Nephron progenitor cell (in vitro differentiated cells): Measurements from ENCODE around the gene DUSP7.

Experiments used
- DNase-seq: peaks from one replicate; pipeline ENCODE4 v3.0.0; 2021
- H3K27ac Mint-ChIP-seq: 2 replicates; pipeline ENCODE4 v1.8.0; 2021; ENCODE audit warnings: mild to moderate bottlenecking, moderate library complexity, mixed read lengths
- H3K27me3 Mint-ChIP-seq: 2 replicates; pipeline ENCODE4 v1.8.0; 2021; ENCODE audit warnings: mild to moderate bottlenecking, low read depth, mixed read lengths; ENCODE audit not compliant: poor library complexity
- H3K36me3 Mint-ChIP-seq: 2 replicates; pipeline ENCODE4 v1.8.0; 2021; ENCODE audit warnings: low read depth, mixed read lengths
- H3K4me1 Mint-ChIP-seq: 2 replicates; pipeline ENCODE4 v1.8.0; 2021; ENCODE audit warnings: mixed read lengths
- H3K4me3 Mint-ChIP-seq: 2 replicates; pipeline ENCODE4 v1.8.0; 2021; ENCODE audit warnings: mild to moderate bottlenecking, moderate library complexity, mixed read lengths
- H3K9me3 Mint-ChIP-seq: 2 replicates; pipeline ENCODE4 v1.8.0; 2021; ENCODE audit warnings: mild to moderate bottlenecking, moderate library complexity, mixed read lengths
- TF ChIP-seq, protein P1 (sequence below): fragments of 200-600 bp; sonication (generic); IDR thresholded peaks from 2 replicates; pipeline ENCODE4 v1.5.0; 2021; ENCODE audit warnings: antibody characterized with exemption

DUSP7 gene

DNA sequence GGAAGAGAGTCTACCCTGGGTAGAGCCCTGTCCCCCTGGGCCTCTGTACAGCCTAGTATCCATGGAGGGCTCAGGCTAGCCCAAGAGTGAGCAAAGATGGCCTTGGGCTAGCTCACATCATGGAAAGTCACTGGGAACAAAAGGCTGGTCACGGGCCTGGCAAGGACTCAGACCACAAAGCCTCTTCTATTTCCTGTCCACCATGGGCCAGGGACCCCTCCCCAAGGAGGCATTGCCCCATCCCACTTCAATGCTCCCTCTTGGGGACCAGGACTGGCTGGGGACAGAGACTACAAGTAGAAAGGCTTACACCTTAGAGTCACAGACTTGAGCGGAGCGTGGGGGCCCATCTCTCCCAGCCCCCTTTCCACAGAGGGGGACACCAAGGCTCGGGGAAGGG is 16.9 kb downstream of the DUSP7 start:
- peaks cover 3% of the 10 kb centered on the region for H3K27me3 Mint-ChIP-seq
- TF ChIP-seq, protein P1, sequence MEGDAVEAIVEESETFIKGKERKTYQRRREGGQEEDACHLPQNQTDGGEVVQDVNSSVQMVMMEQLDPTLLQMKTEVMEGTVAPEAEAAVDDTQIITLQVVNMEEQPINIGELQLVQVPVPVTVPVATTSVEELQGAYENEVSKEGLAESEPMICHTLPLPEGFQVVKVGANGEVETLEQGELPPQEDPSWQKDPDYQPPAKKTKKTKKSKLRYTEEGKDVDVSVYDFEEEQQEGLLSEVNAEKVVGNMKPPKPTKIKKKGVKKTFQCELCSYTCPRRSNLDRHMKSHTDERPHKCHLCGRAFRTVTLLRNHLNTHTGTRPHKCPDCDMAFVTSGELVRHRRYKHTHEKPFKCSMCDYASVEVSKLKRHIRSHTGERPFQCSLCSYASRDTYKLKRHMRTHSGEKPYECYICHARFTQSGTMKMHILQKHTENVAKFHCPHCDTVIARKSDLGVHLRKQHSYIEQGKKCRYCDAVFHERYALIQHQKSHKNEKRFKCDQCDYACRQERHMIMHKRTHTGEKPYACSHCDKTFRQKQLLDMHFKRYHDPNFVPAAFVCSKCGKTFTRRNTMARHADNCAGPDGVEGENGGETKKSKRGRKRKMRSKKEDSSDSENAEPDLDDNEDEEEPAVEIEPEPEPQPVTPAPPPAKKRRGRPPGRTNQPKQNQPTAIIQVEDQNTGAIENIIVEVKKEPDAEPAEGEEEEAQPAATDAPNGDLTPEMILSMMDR = no peak
- peaks cover 28% of the 10 kb centered on the region for H3K4me1 Mint-ChIP-seq
- peak overlapping the region; percentile 82 for H3K27ac Mint-ChIP-seq
- no peaks in the 10 kb centered on the region for H3K9me3 Mint-ChIP-seq
- H3K36me3 Mint-ChIP-seq = no peaks in the 10 kb centered on the region
- no peak for DNase-seq
- no peak overlapping the region for H3K4me3 Mint-ChIP-seq

DNA sequence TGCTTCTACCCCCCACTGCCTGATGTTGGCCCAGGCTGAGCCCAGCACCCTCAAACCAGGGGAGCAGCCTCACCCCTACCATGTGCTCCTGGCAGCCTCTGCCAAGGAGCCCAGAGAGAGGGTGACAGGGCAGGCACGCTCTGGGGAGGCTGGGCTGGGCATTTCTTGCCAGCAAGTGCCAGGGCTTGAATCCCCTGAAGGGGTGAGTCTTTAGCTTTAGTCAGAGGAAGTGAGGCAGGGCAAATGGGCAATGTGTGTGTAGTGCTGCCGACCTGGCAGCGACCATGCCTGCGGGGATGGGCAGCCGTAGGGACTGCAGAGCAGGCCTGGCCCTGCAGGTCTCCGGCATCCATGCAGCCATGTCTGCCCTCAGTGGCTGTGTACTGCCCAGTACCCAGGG is 18.1 kb downstream of the DUSP7 start:
- H3K4me1 Mint-ChIP-seq = peaks cover 24% of the 10 kb centered on the region
- peaks cover 3% of the 10 kb centered on the region for H3K27me3 Mint-ChIP-seq
- no peaks in the 10 kb centered on the region for H3K9me3 Mint-ChIP-seq
- H3K4me3 Mint-ChIP-seq = no peak overlapping the region
- no peak overlapping the region for H3K27ac Mint-ChIP-seq
- no peak for DNase-seq
- TF ChIP-seq, protein P1 = no peak
- no peaks in the 10 kb centered on the region for H3K36me3 Mint-ChIP-seq

DNA sequence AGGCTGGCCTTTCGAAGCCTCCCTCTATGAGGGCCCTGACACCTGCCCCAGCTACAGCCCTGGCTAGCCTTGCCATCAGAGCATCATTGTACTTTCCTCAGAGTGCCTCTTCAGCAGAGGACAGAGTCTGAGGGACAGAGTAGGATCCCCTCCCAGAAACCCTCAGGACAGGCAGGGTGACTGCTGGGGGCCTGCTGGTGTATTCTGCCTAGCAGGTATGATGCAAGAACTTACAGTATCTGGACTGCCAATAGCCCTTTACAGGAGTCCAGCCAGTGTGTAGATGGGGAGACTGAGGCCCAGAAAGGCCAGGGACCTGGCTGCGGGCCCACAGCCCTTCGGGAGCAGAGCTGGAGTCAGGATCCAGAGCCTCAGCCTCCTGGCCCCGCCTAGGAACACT is 19.1 kb downstream of the DUSP7 start:
- TF ChIP-seq, protein P1 = no peak
- Mint-ChIP-seq H3K4me3 (no peak overlapping the region), H3K36me3 (no peaks in the 10 kb centered on the region), H3K27me3 (no peaks in the 10 kb centered on the region), H3K4me1 (peaks cover 28% of the 10 kb centered on the region), H3K9me3 (no peaks in the 10 kb centered on the region), H3K27ac (no peak overlapping the region)
- DNase-seq = no peak

DNA sequence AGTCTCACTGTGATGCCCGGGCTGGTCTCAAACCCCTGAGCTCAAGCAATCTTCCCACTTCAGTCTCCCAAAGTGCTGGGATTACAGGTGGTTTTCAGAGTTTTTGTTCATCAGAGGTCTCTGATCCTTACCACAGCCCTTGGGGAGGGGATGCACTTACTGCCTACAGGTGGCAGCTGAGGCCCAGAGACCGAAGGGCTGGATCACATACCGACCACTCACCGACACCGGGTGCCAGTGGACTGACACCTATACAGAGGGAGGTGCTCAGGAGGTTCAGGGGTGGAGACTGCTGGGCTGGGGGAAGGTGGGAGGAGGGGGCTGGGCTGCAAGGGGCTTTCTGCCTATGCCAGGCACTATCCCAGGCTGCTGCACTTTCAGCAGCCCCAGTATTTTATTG is 19.5 kb downstream of the DUSP7 start:
- DNase-seq = no peak
- Mint-ChIP-seq H3K4me3 (no peak overlapping the region), H3K9me3 (no peaks in the 10 kb centered on the region), H3K36me3 (no peaks in the 10 kb centered on the region), H3K4me1 (peaks cover 33% of the 10 kb centered on the region), H3K27me3 (no peaks in the 10 kb centered on the region), H3K27ac (no peak overlapping the region)
- TF ChIP-seq, protein P1 = no peak

DNA sequence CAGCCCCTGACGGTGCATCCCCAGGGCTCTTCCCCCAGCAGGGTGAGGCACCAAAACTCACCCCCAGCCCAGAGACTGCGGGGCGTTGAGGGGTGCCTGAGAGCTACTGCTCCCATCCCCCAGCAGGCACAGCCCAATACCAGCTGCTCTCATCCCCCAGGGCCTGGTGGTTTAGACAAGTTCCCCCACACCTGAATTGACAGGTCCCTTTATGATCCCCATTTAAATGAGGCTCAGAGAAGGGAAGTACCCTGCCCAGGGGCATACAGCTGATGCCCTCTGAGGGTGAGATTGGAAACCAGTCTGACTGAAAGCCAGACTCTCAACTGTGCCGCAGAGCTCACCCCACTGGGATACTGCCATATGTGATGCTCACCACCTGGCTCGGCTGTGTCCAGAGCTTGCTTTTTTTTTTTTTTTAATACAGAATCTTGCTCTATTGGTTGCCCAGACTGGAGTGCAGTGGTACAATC is 20.1 kb downstream of the DUSP7 start:
- TF ChIP-seq, protein P1 = no peak
- Mint-ChIP-seq H3K27ac (no peak overlapping the region), H3K36me3 (no peaks in the 10 kb centered on the region)

DNA sequence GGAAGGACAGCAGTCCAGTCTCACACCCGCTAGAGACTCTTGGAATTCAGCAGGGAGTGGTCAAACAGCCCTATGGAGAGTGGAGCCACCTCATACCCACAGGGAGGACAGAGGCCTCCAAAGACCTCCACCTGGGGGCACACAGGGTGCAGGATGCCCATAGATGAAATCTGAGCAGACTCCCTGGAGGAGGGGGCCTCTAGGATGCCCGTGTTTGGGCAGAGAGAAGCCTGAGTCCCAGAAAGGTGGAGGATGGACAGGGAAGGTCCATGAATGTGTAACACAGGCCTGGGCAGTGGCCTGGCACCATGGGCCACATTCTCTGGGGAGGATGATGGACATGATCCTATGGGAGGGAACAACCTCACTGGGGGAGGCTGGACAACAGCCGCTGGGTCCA is 21.7 kb downstream of the DUSP7 start:
- no peaks in the 10 kb centered on the region for H3K9me3 Mint-ChIP-seq
- peak overlapping the region; percentile 72 for H3K27ac Mint-ChIP-seq
- peaks cover 4% of the 10 kb centered on the region for H3K27me3 Mint-ChIP-seq
- no peak for DNase-seq
- TF ChIP-seq, protein P1 = no peak
- H3K4me1 Mint-ChIP-seq = peaks cover 32% of the 10 kb centered on the region
- H3K4me3 Mint-ChIP-seq = no peak overlapping the region
- H3K36me3 Mint-ChIP-seq = no peaks in the 10 kb centered on the region

More for the DNA sequence above, 20.1 kb downstream of the DUSP7 start:
- no peaks in the 10 kb centered on the region for H3K9me3 Mint-ChIP-seq
- H3K4me1 Mint-ChIP-seq = peaks cover 33% of the 10 kb centered on the region
- H3K27me3 Mint-ChIP-seq = peaks cover under 1% of the 10 kb centered on the region
- no peak for DNase-seq
- no peak overlapping the region for H3K4me3 Mint-ChIP-seq
